ENCODE data around the gene ARHGEF11. TPM values are rescaled to one million over a fixed set of nuclear protein-coding genes. Genes with fewer than 3 reads are reported as not detected.

ARHGEF11 gene
- total and polyA plus RNA-seq, 2 of the 4 experiments (the other 2 are of a cell fraction): 16.8 to 17.2 TPM

- H2BK120ac ChIP-seq (ENCODE audit: low read depth, low read length): no peak overlapping the region
- POLR2A ChIA-PET (ENCODE audit: unreplicated experiment): no interaction called here
- H3K79me1 ChIP-seq (ENCODE audit: low read depth in 1 of 2, low read length in 2 of 2): no peaks in the 10 kb centered on the region
- H2AFZ ChIP-seq (replicated peaks; ENCODE audit: low read length, poor library complexity): no peak overlapping the region
- H2BK5ac ChIP-seq (ENCODE audit: low read depth, low read length, poor library complexity, severe bottlenecking): no peak overlapping the region
- no peak overlapping the region for H3K4ac ChIP-seq (ENCODE audit: low read depth, low read length)
- H3K9me3 ChIP-seq (ENCODE audit: control insufficient read depth, insufficient read depth, low read length): no peaks in the 10 kb centered on the region
- dilution Hi-C loops (cut with HindIII; ENCODE audit: low sequenced_read_pairs, unreplicated experiment): no loop called here
- no peak overlapping the region for H3K14ac ChIP-seq (replicated peaks; ENCODE audit: low read depth, low read length)
- intact Hi-C loops (cut with micrococcal nuclease): no loop called here
- H4K91ac ChIP-seq (ENCODE audit: insufficient read depth, low read depth, low read length): no peak overlapping the region
- no peak overlapping the region for H4K5ac ChIP-seq (ENCODE audit: low read depth, low read length)
- H2BK20ac ChIP-seq (ENCODE audit: low read depth, low read length): no peak overlapping the region
- ATAC-seq (ENCODE audit: low read depth): no peak
- CTCF ChIA-PET: interaction anchor here (0.6 to 4.7 kb wide), 4 partner anchors 12 to 68 kb away, joined by 3 to 88 read pairs (median 3); no protein-coding TSS in a partner anchor
- no peak overlapping the region for H4K8ac ChIP-seq (ENCODE audit: low read depth in 2 of 2, low read length in 2 of 2)
- no peaks in the 10 kb centered on the region for H3K9me1 ChIP-seq (ENCODE audit: insufficient read depth, low read length)
- H3K4me3 ChIP-seq (ENCODE audit: insufficient read depth, low read depth, low read length): no peak overlapping the region
- DNase-seq: no peak
- no peak overlapping the region for H2BK15ac ChIP-seq (ENCODE audit: low read depth, low read length)
- H2AK9ac ChIP-seq (replicated peaks; ENCODE audit: low read depth, low read length, poor library complexity): no peak overlapping the region
- H4K20me1 ChIP-seq (ENCODE audit: insufficient read depth, low read length): no peaks in the 10 kb centered on the region
- no peak overlapping the region for H3K18ac ChIP-seq (ENCODE audit: low read depth, low read length)
- no peaks in the 10 kb centered on the region; the same call in 1 of the 2 replicates for H3K27me3 ChIP-seq (ENCODE audit: control insufficient read depth, insufficient read depth, low read length)
- in situ Hi-C loops (cut with MboI; ENCODE audit: low sequenced_read_pairs): no loop called here
- TF ChIP-seq RAD21 (IDR thresholded peaks at IDR 0.05; ENCODE audit: low read length) (no peak), MAZ (IDR thresholded peaks at IDR 0.05; ENCODE audit: borderline replicate concordance, low read depth, low read length) (no peak), MXI1 (IDR thresholded peaks at IDR 0.05; ENCODE audit: borderline replicate concordance, low read depth, low read length) (no peak), RCOR1 (IDR thresholded peaks at IDR 0.05; ENCODE audit: insufficient replicate concordance, low read length) (no peak)
- H3K9ac ChIP-seq (ENCODE audit: low read depth, low read length): no peak overlapping the region
- H3K36me3 ChIP-seq (ENCODE audit: control insufficient read depth, insufficient read depth, low read length): no peaks in the 10 kb centered on the region
- H3K23ac ChIP-seq (ENCODE audit: low read depth, low read length): no peak overlapping the region
- no peak overlapping the region for H3K56ac ChIP-seq (ENCODE audit: extremely low read depth, insufficient read depth, low read length)
- H2AK5ac ChIP-seq (ENCODE audit: low read depth, low read length): no peak overlapping the region
- no TSS peak for BruUV-seq (replicated peaks)
- no peaks in the 10 kb centered on the region; the same call in 1 of the 2 replicates for H3K4me1 ChIP-seq (ENCODE audit: control insufficient read depth, insufficient read depth, low read length)
- no peak overlapping the region for H3K27ac ChIP-seq (ENCODE audit: insufficient read depth, low read length)
- no peak overlapping the region for H3K4me2 ChIP-seq (ENCODE audit: low read depth, low read length)
Measured at GRCh38 chr1:157088607-157089006, 43.1 kb upstream of the ARHGEF11 start.

Data from IMR-90 (cell line).